Nephron (organoid): ENCODE data around the gene DIPK1B.

Experiments used
- H3K27ac Mint-ChIP-seq, 3 experiments: 2 replicates each; pipeline ENCODE4 v1.8.0; 2020; ENCODE audit warnings: mixed read lengths in 3 of 3, mild to moderate bottlenecking in 2 of 3, moderate library complexity in 1 of 3
- H3K27me3 Mint-ChIP-seq: 2 replicates; pipeline ENCODE4 v1.8.0; 2021; ENCODE audit warnings: low read depth, mild to moderate bottlenecking, moderate library complexity, mixed read lengths
- H3K36me3 Mint-ChIP-seq: 2 replicates; pipeline ENCODE4 v1.8.0; 2020; ENCODE audit warnings: low read depth, mixed read lengths
- H3K4me1 Mint-ChIP-seq: 2 replicates; pipeline ENCODE4 v1.8.0; 2020; ENCODE audit warnings: mixed read lengths
- H3K4me3 Mint-ChIP-seq, 3 experiments: 2 replicates each; pipeline ENCODE4 v1.8.0; 2020; ENCODE audit warnings: mild to moderate bottlenecking in 3 of 3, mixed read lengths in 3 of 3, moderate library complexity in 2 of 3
- H3K9me3 Mint-ChIP-seq: 2 replicates; pipeline ENCODE4 v1.8.0; 2020; ENCODE audit warnings: mixed read lengths
- CTCF ChIP-seq, 3 experiments: fragments of 200-600 bp; sonication (generic); IDR thresholded peaks; one replicate each; pipeline ENCODE4 v1.5.0; 2021; ENCODE audit warnings: antibody characterized with exemption in 3 of 3; ENCODE audit not compliant: unreplicated experiment in 3 of 3

DIPK1B gene

GRCh38 chr9:136721339-136722092, 9.1 kb downstream of the DIPK1B start:
- Mint-ChIP-seq H3K4me3 (peak overlapping the region in 1 of 3 experiments; percentile 12), H3K36me3 (peaks cover 25% of the 10 kb centered on the region), H3K4me1 (peaks cover 8% of the 10 kb centered on the region), H3K9me3 (no peaks in the 10 kb centered on the region), H3K27me3 (peaks cover under 1% of the 10 kb centered on the region), H3K27ac (no peak overlapping the region)
- no peak for TF ChIP-seq CTCF (IDR thresholded peaks at IDR 0.05; ENCODE audit: unreplicated experiment in 3 of 3)

GRCh38 chr9:136722093-136722968, 10.0 kb downstream of the DIPK1B start:
- no peak for TF ChIP-seq CTCF (IDR thresholded peaks at IDR 0.05; ENCODE audit: unreplicated experiment in 3 of 3)
- Mint-ChIP-seq H3K4me3 (no peak overlapping the region), H3K27ac (no peak overlapping the region), H3K36me3 (peaks cover 30% of the 10 kb centered on the region), H3K9me3 (no peaks in the 10 kb centered on the region), H3K4me1 (peaks cover 14% of the 10 kb centered on the region), H3K27me3 (peaks cover 5% of the 10 kb centered on the region)

GRCh38 chr9:136722969-136723356, 10.6 kb downstream of the DIPK1B start:
- H3K27me3 Mint-ChIP-seq, result peaks cover 5% of the 10 kb centered on the region
- H3K4me3 Mint-ChIP-seq, result no peak overlapping the region
- TF ChIP-seq CTCF (IDR thresholded peaks at IDR 0.05; ENCODE audit: unreplicated experiment in 3 of 3), result no peak
- H3K36me3 Mint-ChIP-seq, result peaks cover 30% of the 10 kb centered on the region
- peaks cover 14% of the 10 kb centered on the region for H3K4me1 Mint-ChIP-seq
- H3K9me3 Mint-ChIP-seq, result no peaks in the 10 kb centered on the region
- H3K27ac Mint-ChIP-seq, result no peak overlapping the region

GRCh38 chr9:136723362-136723976, 11.1 kb downstream of the DIPK1B start:
- Mint-ChIP-seq H3K9me3 (no peaks in the 10 kb centered on the region), H3K27me3 (peaks cover 5% of the 10 kb centered on the region), H3K4me3 (peak overlapping the region in 2 of 3 experiments; percentile 42 to 67), H3K36me3 (peaks cover 30% of the 10 kb centered on the region), H3K27ac (no peak overlapping the region), H3K4me1 (peaks cover 14% of the 10 kb centered on the region)
- TF ChIP-seq CTCF (IDR thresholded peaks at IDR 0.05; ENCODE audit: unreplicated experiment in 3 of 3), result no peak

- H3K27me3 Mint-ChIP-seq, result peaks cover 5% of the 10 kb centered on the region
- H3K4me3 Mint-ChIP-seq, result peak overlapping the region in 1 of 3 experiments; percentile 42
- H3K36me3 Mint-ChIP-seq, result peaks cover 30% of the 10 kb centered on the region
- H3K9me3 Mint-ChIP-seq, result no peaks in the 10 kb centered on the region
- H3K27ac Mint-ChIP-seq, result no peak overlapping the region
- no peak for TF ChIP-seq CTCF (IDR thresholded peaks at IDR 0.05; ENCODE audit: unreplicated experiment in 3 of 3)
- H3K4me1 Mint-ChIP-seq, result peaks cover 14% of the 10 kb centered on the region
Measured at GRCh38 chr9:136723989-136724388, 11.6 kb downstream of the DIPK1B start.
